HG03045 (cell line): ENCODE data around the gene PCSK5.

Source experiments
- ATAC-seq: cut with Tn5 transposase; IDR thresholded peaks from one replicate; pipeline ENCODE4 v1.9.1; 2021; ENCODE audit warnings: mild to moderate bottlenecking, moderate library complexity; ENCODE audit not compliant: unreplicated experiment

PCSK5 gene

GRCh38 chr9:76373784-76374474, 483.5 kb downstream of the PCSK5 start:
- ATAC-seq, result no peak

GRCh38 chr9:76374783-76375559, 484.5 kb downstream of the PCSK5 start:
- ATAC-seq, result no peak

GRCh38 chr9:76377791-76378190, 487.3 kb downstream of the PCSK5 start:
- no peak for ATAC-seq

GRCh38 chr9:76378367-76379073, 488.0 kb downstream of the PCSK5 start:
- ATAC-seq, result no peak

- ATAC-seq, result no peak
Observed at GRCh38 chr9:76379494-76379893, 489.0 kb downstream of the PCSK5 start.

- ATAC-seq, result no peak
Observed at GRCh38 chr9:76390656-76391055, 500.2 kb downstream of the PCSK5 start.

- peak; percentile 78 for ATAC-seq
Observed at GRCh38 chr9:76394195-76394959, 503.9 kb downstream of the PCSK5 start, which contains the start of gene RFK. Gene RFK (minus strand): TSS chr9:76394426. CDS start chr9:76394171, 255 bp downstream.

GRCh38 chr9:76394960-76395252, 504.4 kb downstream of the PCSK5 start:
- peak; percentile 43 for ATAC-seq

- no peak for ATAC-seq
Observed at GRCh38 chr9:76395381-76395780, 504.9 kb downstream of the PCSK5 start.

- no peak for ATAC-seq
Observed at GRCh38 chr9:76396144-76396543, 505.7 kb downstream of the PCSK5 start.

GRCh38 chr9:76396597-76396996, 506.1 kb downstream of the PCSK5 start:
- no peak for ATAC-seq

- ATAC-seq, result no peak
Observed at GRCh38 chr9:76399856-76400255, 509.4 kb downstream of the PCSK5 start.

- no peak for ATAC-seq
Observed at GRCh38 chr9:76400534-76401096, 510.1 kb downstream of the PCSK5 start.

GRCh38 chr9:76401176-76401575, 510.7 kb downstream of the PCSK5 start:
- ATAC-seq, result no peak

GRCh38 chr9:76401580-76402354, 511.3 kb downstream of the PCSK5 start:
- no peak for ATAC-seq

- peak; percentile 91 for ATAC-seq
Observed at GRCh38 chr9:76403352-76403751, 512.9 kb downstream of the PCSK5 start.

- ATAC-seq, result no peak
Observed at GRCh38 chr9:76404401-76404800, 513.9 kb downstream of the PCSK5 start.

- no peak for ATAC-seq
Observed at GRCh38 chr9:76405340-76405739, 514.9 kb downstream of the PCSK5 start.

GRCh38 chr9:76405868-76406267, 515.4 kb downstream of the PCSK5 start:
- no peak for ATAC-seq
